SK-N-SH (cell line): Measurements from ENCODE around the gene NME3. TPM values are rescaled to one million over a fixed set of nuclear protein-coding genes. Genes with fewer than 3 reads are reported as not detected.

ENCODE experiments used
- CTCF ChIA-PET: fragments of 300-600, 350-600 bp; formaldehyde crosslinking; extraction: SDS; loops from one replicate; lab custom pipeline; 2021; lab: Yijun Ruan, JAX
- POLR2A ChIA-PET: fragments of 350-600 bp; sonication (Branson Sonifier 250); formaldehyde crosslinking; extraction: SDS; loops from one replicate; lab custom pipeline; 2020; ENCODE audit warnings: antibody characterized with exemption, inconsistent platforms; lab: Yijun Ruan, JAX
- DNase-seq: peaks from one replicate; pipeline ENCODE4 v3.0.0; 2012
- H2AFZ ChIP-seq: fragments of 200-600 bp; sonication (generic); 2 replicates; pipeline ENCODE4 v1.8.1; 2016; ENCODE audit warnings: antibody characterized with exemption, mild to moderate bottlenecking, low read depth
- H3F3A ChIP-seq: fragments of 200-600 bp; sonication (generic); replicated peaks from 2 replicates; pipeline ENCODE3; 2016; ENCODE audit warnings: antibody characterized with exemption, mild to moderate bottlenecking; ENCODE audit not compliant: insufficient read depth
- H3K27ac ChIP-seq, 2 experiments: fragments of 200-500 bp in 1 of 2; fragments of 200-600 bp in 1 of 2; sonication (Bioruptor generic) in 1 of 2; sonication (generic), shearing (Covaris generic) in 1 of 2; 2 replicates each; pipeline versions ENCODE4 v1.5.1 to v1.6.1; 2014 to 2016; ENCODE audit warnings: low read depth in 2 of 2, inconsistent platforms in 1 of 2, low read length in 1 of 2, mild to moderate bottlenecking in 1 of 2, mixed read lengths in 1 of 2
- H3K27me3 ChIP-seq: fragments of 200-600 bp; sonication (generic), shearing (Covaris generic); 2 replicates; pipeline ENCODE4 v1.6.1; 2016; ENCODE audit warnings: mixed run types; ENCODE audit not compliant: insufficient read depth
- H3K36me3 ChIP-seq, 2 experiments: fragments of 200-500 bp in 1 of 2; fragments of 200-600 bp in 1 of 2; sonication (Bioruptor generic) in 1 of 2; sonication (generic) in 1 of 2; replicated peaks in 1 of 2; 2 replicates each; pipeline versions ENCODE3 to v1.5.1; 2014 to 2016; ENCODE audit warnings: low read length in 1 of 2, mild to moderate bottlenecking in 1 of 2; ENCODE audit not compliant: insufficient read depth in 2 of 2, control insufficient read depth in 1 of 2
- H3K4me1 ChIP-seq, 2 experiments: fragments of 200-500 bp in 1 of 2; fragments of 200-600 bp in 1 of 2; sonication (Bioruptor generic) in 1 of 2; sonication (generic), shearing (Covaris generic) in 1 of 2; 2 replicates each; pipeline versions ENCODE4 v1.5.1 to v1.6.1; 2014 to 2016; ENCODE audit warnings: low read depth in 1 of 2, low read length in 1 of 2, mixed run types in 1 of 2; ENCODE audit not compliant: insufficient read depth in 2 of 2, control insufficient read depth in 1 of 2
- H3K4me2 ChIP-seq: fragments of 200-600 bp; sonication (generic), shearing (Covaris generic); 2 replicates; pipeline ENCODE4 v1.6.1; 2017; ENCODE audit warnings: mixed run types
- H3K4me3 ChIP-seq, 2 experiments: fragments of 200-500 bp in 1 of 2; fragments of 200-600 bp in 1 of 2; sonication (Bioruptor generic) in 1 of 2; sonication (generic), shearing (Covaris generic) in 1 of 2; 2 replicates each; pipeline versions ENCODE4 v1.5.1 to v1.8.1; 2014 to 2016; ENCODE audit warnings: low read depth in 2 of 2, inconsistent platforms in 1 of 2, low read length in 1 of 2, mild to moderate bottlenecking in 1 of 2, mixed read lengths in 1 of 2, moderate library complexity in 1 of 2
- H3K79me2 ChIP-seq: fragments of 200-600 bp; sonication (generic); 2 replicates; pipeline ENCODE4 v1.8.1; 2017; ENCODE audit warnings: mild to moderate bottlenecking; ENCODE audit not compliant: insufficient read depth
- H3K9ac ChIP-seq: fragments of 200-600 bp; sonication (generic); 2 replicates; pipeline ENCODE4 v1.6.1; 2017; ENCODE audit warnings: mixed run types
- H3K9me2 ChIP-seq: fragments of 200-600 bp; sonication (generic); 2 replicates; pipeline ENCODE4 v1.6.1; 2017; ENCODE audit warnings: mixed run types
- H3K9me3 ChIP-seq: fragments of 200-600 bp; sonication (generic); 2 replicates; pipeline ENCODE4 v1.6.1; 2017; ENCODE audit warnings: mixed run types, mild to moderate bottlenecking, moderate library complexity
- H4K20me1 ChIP-seq: fragments of 200-600 bp; sonication (generic); 2 replicates; pipeline ENCODE4 v1.6.1; 2017; ENCODE audit warnings: mild to moderate bottlenecking, mixed run types; ENCODE audit not compliant: insufficient read depth
- CTCF ChIP-seq: fragments of 200-600 bp; sonication (generic); IDR thresholded peaks from 2 replicates; pipeline ENCODE4 v1.6.1; 2017; ENCODE audit warnings: antibody characterized with exemption, mild to moderate bottlenecking, moderate library complexity
- ELF1 ChIP-seq: IDR thresholded peaks from 2 replicates; pipeline ENCODE4 v1.4.0; 2012
- FOSL2 ChIP-seq: IDR thresholded peaks from 2 replicates; pipeline ENCODE4 v1.4.0; 2012; ENCODE audit warnings: low read depth, mild to moderate bottlenecking, moderate library complexity, borderline replicate concordance
- FOXM1 ChIP-seq: IDR thresholded peaks from 2 replicates; pipeline ENCODE4 v1.4.0; 2012; ENCODE audit warnings: low read depth, mild to moderate bottlenecking
- GATA2 ChIP-seq: sonication (generic); formaldehyde crosslinking; IDR thresholded peaks from 2 replicates; pipeline ENCODE4 v1.5.0; 2020; ENCODE audit warnings: mild to moderate bottlenecking, missing genetic modification reagents
- MXI1 ChIP-seq: IDR thresholded peaks from 2 replicates; pipeline ENCODE4 v1.6.1; 2012; ENCODE audit warnings: mild to moderate bottlenecking, low read depth, low read length, improper control_type of control experiment
- NFIC ChIP-seq: IDR thresholded peaks from 2 replicates; pipeline ENCODE4 v1.4.0; 2012; ENCODE audit warnings: borderline replicate concordance
- POLR2AphosphoS5 ChIP-seq: IDR thresholded peaks from 2 replicates; pipeline ENCODE4 v1.6.1; 2012; ENCODE audit warnings: low read depth, low read length
- RCOR1 ChIP-seq: fragments of 150-350 bp; IDR thresholded peaks from 2 replicates; pipeline ENCODE4 v1.6.1; 2017; ENCODE audit warnings: antibody characterized with exemption, low read length
- REST ChIP-seq: IDR thresholded peaks from 2 replicates; pipeline ENCODE4 v1.6.1; 2012; ENCODE audit warnings: mild to moderate bottlenecking, low read depth, low read length, moderate library complexity
- SIN3A ChIP-seq: IDR thresholded peaks from 2 replicates; pipeline ENCODE4 v1.6.1; 2012; ENCODE audit warnings: low read depth, mild to moderate bottlenecking, low read length, moderate library complexity, borderline replicate concordance
- SMC3 ChIP-seq: IDR thresholded peaks from 2 replicates; pipeline ENCODE4 v1.6.1; 2012; ENCODE audit warnings: low read depth, low read length, improper control_type of control experiment
- TCF12 ChIP-seq: IDR thresholded peaks from 2 replicates; pipeline ENCODE4 v1.4.0; 2012
- YY1 ChIP-seq: IDR thresholded peaks from 2 replicates; pipeline ENCODE4 v1.4.0; 2012; ENCODE audit warnings: low read depth, mild to moderate bottlenecking
- WGBS: methylation state at CpG from one replicate; pipeline ENCODE4 v1.1.6; 2017; ENCODE audit warnings: low lambda C conversion rate; 5-methylcytosine and 5-hydroxymethylcytosine counted together
- polyA plus RNA-seq, 3 experiments: library from polyadenylated mRNA; depleted of rRNA; stranded (reverse); fragments of >200 nt; gene quantifications; 2 replicates each; pipeline ENCODE4 v1.2.3, GENCODE V29; 2012
- TF ChIP-seq, protein P1 (sequence below): IDR thresholded peaks from 2 replicates; pipeline ENCODE4; 2012

Gene NME3
- polyA plus RNA-seq, 1 of the 3 experiments (the other 2 are of a cell fraction) = 77.2 TPM

DNA sequence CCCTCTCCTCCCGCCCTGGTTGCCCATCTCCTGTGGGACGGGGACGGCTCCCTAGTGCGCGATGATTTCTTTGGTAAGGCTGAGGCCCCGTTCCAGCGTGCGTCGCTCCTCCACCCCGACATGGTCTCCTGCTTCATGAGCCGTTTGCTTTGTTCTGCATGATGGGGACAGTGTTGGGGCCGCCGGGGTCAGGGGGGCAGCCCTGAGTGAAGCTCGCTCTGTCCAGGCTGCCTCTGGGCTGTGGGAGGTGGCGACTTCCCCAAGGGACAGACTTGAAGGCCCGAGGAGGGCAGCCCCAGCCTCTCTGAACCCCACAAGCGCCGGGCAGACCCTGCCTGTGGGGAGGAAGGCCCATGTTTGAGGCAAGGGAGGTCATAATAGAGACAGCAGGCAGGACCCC, 12.4 kb downstream of the NME3 start (continued):
- TF ChIP-seq CTCF = no peak

- no peak for DNase-seq
- H3K36me3 ChIP-seq = peaks cover 0 to 37% of the 10 kb centered on the region in 2 experiments
- H3K27me3 ChIP-seq = no peaks in the 10 kb centered on the region
- TF ChIP-seq SIN3A (no peak), FOSL2 (no peak), YY1 (no peak), NFIC (no peak)
- H3K4me3 ChIP-seq = no peak overlapping the region
- WGBS = 96% methylated on average over 25 of the region's 37 CpGs
- no peak overlapping the region for H3K9ac ChIP-seq
- H3K4me2 ChIP-seq = no peak overlapping the region
- CTCF ChIA-PET = interaction anchor here (1.0 kb wide), 1 partner anchor 15 kb away, joined by 3 read pairs; the partner anchor contains the start of genes EME2 and MRPS34
- no peak overlapping the region for H3K27ac ChIP-seq
- no peaks in the 10 kb centered on the region for H3K4me1 ChIP-seq
- no peaks in the 10 kb centered on the region for H3F3A ChIP-seq
- H4K20me1 ChIP-seq = no peaks in the 10 kb centered on the region
- H3K9me2 ChIP-seq = no peaks in the 10 kb centered on the region
- no peak overlapping the region for H2AFZ ChIP-seq
- H3K79me2 ChIP-seq = no peaks in the 10 kb centered on the region; the same call in 1 of the 2 replicates
- POLR2A ChIA-PET = no interaction called here
- no peaks in the 10 kb centered on the region for H3K9me3 ChIP-seq
Observed at GRCh38 chr16:1757714-1758461, 13.5 kb downstream of the NME3 start.

GRCh38 chr16:1754204-1754603, 17.1 kb downstream of the NME3 start:
- TF ChIP-seq RCOR1 (no peak), POLR2AphosphoS5 (no peak), GATA2 (CRISPR knock-in tag) (no peak), MXI1 (no peak), FOXM1 (no peak), REST (no peak), YY1 (no peak), SMC3 (no peak), ELF1 (no peak), TCF12 (no peak)
- TF ChIP-seq, protein P1, sequence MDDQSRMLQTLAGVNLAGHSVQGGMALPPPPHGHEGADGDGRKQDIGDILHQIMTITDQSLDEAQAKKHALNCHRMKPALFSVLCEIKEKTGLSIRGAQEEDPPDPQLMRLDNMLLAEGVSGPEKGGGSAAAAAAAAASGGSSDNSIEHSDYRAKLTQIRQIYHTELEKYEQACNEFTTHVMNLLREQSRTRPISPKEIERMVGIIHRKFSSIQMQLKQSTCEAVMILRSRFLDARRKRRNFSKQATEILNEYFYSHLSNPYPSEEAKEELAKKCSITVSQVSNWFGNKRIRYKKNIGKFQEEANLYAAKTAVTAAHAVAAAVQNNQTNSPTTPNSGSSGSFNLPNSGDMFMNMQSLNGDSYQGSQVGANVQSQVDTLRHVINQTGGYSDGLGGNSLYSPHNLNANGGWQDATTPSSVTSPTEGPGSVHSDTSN = no peak
- TF ChIP-seq, all 33 proteins: peak for 0
- Histone ChIP-seq H3K9ac (no peak overlapping the region), H3K4me1 (no peaks in the 10 kb centered on the region), H3K4me3 (no peak overlapping the region), H3K4me2 (no peak overlapping the region), H4K20me1 (no peaks in the 10 kb centered on the region), H3K79me2 (no peaks in the 10 kb centered on the region; the same call in 1 of the 2 replicates), H3K27me3 (no peaks in the 10 kb centered on the region), H3K9me2 (no peaks in the 10 kb centered on the region), H3F3A (no peaks in the 10 kb centered on the region), H3K36me3 (peaks cover 0 to 27% of the 10 kb centered on the region in 2 experiments), H3K9me3 (no peaks in the 10 kb centered on the region), H3K27ac (no peak overlapping the region), H2AFZ (no peak overlapping the region)
- ChIA-PET CTCF (interaction anchor here (1.2 kb wide), 1 partner anchor 11 kb away, joined by 3 read pairs; no protein-coding TSS in a partner anchor), POLR2A (no interaction called here)
- 95% methylated on average over 10 of the region's 12 CpGs for WGBS
- no peak for DNase-seq
